HL-60/S4 treated with phorbol 12-myristate 13-acetate at 8.2 ng/mL for 4 days and 3 days (cell line): ENCODE measurements around the gene SCN2A.
"Not testable (repeated sequence)": the region's sequence is repeated elsewhere in the genome, so short reads cannot be mapped to it uniquely, and the experiment has no call there.

Source experiments
- in situ Hi-C: fragments of 300-500 bp; cut with MboI; formaldehyde crosslinking; loops from 2 replicates; pipeline ENCODE4 v1.15.0; 2022; ENCODE audit warnings: low sequenced_read_pairs

SCN2A gene

DNA sequence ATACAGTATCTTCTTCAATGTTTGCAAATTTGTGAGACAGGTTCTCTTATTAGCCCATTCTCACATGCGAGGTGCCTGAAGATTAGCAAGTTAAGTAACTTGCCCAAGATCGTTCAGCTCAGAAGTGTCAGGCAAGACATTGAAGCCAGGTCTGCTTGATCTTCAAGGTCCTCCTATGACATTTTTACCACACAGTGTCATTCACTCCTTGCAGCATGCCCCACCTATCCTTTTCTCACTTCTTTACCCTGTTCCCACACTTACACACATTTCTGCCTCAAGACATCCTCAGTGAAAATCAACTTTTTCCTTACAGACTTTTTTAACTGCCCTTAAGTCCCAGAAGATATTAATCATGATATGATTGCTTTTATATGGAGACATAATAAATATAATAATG lies 73.8 kb downstream of the SCN2A start:
- in situ Hi-C loops: no loop called here

DNA sequence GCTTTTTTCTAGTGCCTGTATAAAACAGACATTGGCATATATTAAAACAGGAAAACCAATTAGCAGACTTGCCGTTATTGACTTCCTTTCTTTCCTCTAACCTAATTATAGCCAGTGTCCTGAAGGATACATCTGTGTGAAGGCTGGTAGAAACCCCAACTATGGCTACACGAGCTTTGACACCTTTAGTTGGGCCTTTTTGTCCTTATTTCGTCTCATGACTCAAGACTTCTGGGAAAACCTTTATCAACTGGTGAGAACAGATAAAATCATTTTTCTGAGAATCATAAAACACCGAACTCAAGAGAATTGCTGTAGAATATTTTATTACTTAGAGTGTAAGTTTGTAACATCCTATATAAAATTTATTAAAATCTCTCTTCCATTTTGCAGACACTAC lies 74.3 kb downstream of the SCN2A start:
- in situ Hi-C loops: no loop called here

DNA sequence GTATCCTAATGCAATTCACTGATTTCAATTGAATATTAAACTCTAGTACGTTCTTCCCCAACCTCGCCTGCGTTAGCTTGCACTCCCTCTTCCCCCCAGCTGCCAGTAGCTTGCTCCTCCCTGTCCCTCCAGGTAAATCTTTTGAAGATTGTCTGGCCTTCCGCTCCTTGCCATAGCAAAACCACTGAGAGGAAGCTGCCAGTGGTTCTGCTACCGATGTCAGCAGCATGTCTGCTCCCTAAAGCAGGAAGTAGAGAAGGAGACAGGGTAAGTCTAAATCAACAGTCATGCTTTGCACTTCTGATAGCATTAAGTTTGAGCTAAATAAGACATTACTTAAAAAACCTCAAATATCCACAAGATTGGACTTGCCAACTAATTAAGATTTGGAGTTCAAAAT lies 89.1 kb downstream of the SCN2A start:
- in situ Hi-C loops: no loop called here

DNA sequence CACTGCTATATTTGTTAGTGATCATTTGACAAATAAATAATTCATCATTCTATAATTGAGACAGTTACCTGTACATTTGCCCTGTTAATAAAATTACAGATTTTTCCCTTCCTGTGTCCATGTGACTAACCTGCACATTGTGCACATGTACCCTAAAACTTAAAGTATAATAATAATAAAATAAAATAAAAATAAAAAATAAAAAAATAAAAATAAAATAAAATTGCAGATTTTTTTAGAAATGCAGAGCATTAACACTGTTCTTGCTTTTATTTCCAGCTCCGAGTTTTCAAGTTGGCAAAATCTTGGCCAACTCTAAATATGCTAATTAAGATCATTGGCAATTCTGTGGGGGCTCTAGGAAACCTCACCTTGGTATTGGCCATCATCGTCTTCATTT lies 105.1 kb downstream of the SCN2A start:
- in situ Hi-C loops: not testable (repeated sequence)

DNA sequence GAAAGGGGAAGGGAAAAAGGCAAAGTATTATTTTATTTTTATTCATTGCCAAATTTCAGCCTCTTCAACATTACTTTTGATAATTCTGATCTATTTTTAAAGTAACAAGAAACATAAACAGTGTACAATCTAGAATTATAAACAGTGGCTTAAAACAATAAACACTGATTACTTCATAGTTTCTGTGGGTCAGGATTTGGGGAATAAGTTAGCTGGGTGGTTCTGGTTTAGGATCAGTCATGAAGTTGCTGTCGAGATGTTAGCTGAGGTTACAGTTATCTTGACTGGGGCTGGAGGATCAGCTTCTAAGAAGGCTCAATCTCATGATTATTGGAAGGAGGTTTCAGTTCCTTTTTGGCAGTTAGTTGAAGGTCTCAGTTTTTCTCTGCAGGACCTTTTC lies 109.2 kb downstream of the SCN2A start:
- in situ Hi-C loops: no loop called here

DNA sequence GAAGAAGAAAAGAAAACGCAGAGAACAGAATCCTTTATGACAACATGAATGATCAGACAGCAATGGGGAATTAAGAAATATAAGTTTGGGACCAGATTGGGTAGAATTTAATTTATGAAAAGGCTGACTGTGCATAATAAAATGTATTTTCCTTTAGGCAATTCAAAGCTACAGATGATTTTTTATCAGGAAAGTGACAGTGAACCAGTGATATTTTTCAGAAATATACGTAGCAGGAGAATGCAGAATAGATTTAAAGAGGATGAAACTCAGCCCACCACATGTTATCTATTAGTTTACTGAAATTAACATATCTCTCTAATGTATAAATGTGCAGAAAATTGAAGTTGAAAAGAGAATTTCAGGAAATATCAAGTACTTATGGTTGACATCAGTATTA lies 110.0 kb downstream of the SCN2A start:
- in situ Hi-C loops: no loop called here

DNA sequence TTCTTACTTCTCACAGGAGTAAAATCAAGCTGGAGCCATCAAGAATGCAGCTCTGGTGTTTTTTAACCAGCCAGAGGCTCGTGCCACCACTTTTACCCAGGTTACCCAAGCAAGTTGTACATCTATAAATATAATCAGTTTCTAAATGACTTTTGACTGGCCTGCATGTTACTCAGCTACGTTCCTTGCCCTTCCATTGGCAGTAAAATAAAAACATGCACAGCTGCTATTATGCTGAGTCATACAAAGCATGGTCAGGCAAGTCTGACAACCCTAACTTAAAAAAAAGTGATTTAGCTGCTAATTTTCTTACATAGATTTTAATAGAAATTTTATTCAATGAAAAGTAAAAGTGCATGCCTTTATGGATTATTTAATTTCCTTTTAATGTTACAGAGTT lies 118.5 kb downstream of the SCN2A start:
- in situ Hi-C loops: no loop called here

DNA sequence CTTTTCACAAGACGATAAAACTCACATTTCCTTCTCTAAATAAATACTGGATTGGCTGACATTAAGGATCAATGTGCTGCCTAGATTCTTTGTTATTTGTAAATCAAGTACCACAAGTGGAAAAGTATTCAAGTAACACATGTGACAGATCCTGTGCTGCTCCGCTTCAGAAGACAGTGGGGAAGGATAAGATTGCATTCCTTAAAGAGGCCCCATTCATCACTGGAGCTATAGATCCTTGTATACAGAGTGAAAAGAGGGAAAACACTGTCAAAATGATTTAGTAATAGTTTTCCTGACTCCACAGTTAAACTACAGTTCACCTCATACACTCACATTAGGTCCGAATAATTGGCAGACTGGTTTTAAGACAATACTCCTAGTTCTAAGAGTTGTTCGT lies 122.3 kb downstream of the SCN2A start:
- in situ Hi-C loops: no loop called here

DNA sequence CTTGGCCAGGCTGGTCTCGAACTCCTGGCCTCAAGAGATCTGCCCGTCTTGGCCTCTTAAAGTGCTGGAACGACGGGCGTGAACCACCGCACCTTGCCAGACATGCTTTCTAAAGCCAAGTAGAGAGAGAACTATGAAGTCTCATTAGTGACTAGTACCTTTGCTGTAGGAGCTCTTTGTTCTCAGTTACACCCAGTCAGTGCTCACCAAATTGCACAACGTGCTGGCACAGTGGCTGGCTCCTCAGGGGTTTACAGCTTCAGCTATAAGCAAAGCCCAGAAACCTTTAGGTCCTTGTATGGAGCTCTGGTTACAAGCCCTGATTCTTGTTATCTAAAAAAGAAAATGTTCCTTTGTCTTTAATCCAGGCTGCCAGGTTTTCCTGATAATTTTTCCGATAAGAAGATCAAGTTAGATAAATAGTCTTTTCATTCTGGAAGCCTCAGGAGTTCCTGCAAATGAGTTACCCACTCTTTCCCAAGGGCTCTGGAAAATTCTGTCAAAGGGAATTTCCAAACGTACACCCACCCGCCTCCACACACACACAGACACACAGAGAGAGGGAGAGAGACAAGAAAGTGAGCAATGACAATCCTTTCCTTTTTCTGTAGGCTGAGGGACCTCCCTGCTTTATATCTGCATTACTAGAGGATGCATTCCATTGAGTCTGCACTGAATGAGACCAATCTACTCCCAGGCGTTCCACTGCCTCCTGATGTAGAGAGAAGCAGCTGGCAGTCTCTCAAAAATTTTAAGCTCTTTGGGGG lies 130.1 kb downstream of the SCN2A start:
- in situ Hi-C loops: no loop called here

DNA sequence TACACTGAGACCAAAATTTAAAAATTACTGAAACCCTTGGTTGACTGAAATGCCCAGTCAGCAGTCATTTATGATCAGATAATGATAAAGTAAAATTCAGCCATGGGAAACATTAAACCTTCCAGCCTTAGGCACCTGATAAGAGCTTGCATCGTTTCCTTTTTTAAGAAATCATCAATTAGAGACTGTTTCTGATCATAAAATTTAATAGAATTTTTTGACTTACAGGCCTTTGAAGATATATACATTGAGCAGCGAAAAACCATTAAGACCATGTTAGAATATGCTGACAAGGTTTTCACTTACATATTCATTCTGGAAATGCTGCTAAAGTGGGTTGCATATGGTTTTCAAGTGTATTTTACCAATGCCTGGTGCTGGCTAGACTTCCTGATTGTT lies 130.7 kb downstream of the SCN2A start:
- in situ Hi-C loops: no loop called here

DNA sequence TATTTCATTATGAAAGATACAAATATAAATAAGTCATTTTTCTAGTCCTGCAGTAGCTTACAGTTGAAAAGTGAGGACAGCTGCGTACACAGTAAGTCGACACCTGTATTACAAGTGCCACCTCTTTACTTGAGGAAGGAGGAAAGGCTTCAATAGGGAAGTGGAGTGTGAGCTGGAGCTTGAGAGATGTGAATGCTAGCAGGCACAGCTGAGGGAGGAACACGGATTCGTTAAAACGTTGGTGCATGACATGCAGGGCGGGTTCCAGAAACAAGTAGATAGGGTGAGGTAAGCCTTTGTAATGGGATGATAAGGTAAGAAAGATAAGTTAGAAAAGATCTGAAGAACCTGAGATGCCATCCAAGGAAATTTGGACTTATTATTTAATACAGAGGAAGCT lies 132.1 kb downstream of the SCN2A start:
- in situ Hi-C loops: no loop called here

DNA sequence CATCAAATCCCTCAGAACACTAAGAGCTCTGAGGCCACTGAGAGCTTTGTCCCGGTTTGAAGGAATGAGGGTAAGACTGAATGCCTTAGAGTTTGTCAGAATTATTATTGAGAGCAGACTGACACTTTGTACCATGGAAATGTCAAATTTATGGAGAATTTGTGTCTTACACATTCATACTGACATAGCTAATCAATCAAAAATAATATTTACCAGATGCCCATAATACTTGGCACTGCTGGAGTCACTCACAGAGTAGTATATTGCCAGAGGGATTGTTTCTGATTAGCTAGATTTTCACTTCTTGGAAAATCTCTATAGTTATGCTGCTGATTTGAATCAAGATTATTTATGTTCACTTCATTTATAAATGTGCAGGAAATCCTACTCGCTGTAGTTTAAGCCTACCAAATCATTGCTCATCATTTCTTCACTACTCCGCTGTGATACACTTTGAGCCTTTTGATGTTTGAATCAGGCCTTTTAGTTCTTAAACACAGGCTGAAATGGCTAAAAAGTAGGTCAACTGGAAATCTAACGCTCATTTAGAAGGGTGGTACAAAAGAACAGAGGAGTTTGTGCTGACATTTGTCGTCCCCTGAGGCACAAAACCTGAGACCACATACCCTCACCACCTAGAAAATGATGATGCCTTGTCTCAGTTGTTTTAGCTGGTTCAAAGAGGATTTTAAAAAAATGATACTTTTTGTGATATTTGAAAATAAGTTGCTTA lies 134.2 kb downstream of the SCN2A start:
- in situ Hi-C loops: no loop called here

DNA sequence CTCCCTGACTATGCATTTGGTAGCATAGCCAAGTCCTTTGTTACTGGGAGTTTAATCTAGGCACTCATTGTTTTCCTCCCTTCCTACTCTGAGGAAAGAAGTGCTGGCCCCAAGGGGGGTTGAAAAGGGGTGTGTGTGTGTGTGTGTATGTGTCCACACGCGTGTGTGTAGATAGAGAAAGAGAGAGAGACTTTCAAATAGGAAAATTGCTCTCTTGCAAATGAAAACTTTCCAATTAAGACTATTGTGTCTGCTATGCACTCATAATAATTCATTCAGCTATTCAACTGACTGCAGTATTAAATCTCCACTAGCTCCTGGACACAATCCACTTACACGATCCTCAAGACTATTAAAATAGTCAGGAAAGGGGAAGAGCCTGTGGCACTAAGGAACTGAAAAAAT lies 137.4 kb downstream of the SCN2A start:
- in situ Hi-C loops: loop anchor here (25.0 kb wide), 1 partner anchor 511 kb away; no protein-coding TSS in a partner anchor

DNA sequence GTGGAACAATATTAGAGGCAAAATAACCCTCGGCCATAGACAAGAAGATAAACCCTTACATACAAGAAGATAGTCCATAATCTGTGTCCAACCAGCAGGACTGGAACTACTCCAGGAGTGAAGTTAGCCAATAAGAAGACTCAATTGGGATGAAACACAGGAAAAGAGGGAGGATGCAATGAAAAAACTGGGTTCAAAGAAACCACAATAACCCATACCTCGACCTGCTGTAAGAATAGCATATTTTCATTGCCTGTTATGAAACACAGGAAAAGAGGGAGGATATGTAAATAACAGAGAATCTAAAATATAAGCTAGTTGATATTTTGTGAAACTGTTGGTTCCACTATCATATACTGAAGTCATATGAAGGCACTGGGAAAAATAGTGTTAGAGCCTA lies 143.1 kb downstream of the SCN2A start:
- in situ Hi-C loops: loop anchor here (25.0 kb wide), 1 partner anchor 505 kb away; no protein-coding TSS in a partner anchor

DNA sequence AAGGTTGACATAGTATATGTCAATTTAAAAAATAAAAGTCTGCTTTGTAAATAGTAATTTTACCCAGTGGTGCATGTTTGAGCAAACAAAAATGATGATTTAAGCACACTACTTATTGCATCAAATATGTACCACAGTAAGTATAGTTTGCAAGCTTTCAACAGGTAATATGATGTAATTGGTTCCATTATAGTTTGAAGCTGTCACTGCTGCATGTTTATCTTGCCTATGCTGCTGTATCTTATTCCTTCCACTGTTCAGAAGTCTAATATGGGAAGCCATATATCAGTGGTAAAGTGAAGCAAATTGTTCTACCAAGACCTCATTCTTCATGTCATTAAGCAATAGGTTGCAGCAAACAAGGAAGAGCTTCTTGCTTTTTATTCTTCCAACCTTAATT lies 151.7 kb downstream of the SCN2A start:
- in situ Hi-C loops: loop anchor here (25.0 kb wide), 1 partner anchor 496 kb away; no protein-coding TSS in a partner anchor

DNA sequence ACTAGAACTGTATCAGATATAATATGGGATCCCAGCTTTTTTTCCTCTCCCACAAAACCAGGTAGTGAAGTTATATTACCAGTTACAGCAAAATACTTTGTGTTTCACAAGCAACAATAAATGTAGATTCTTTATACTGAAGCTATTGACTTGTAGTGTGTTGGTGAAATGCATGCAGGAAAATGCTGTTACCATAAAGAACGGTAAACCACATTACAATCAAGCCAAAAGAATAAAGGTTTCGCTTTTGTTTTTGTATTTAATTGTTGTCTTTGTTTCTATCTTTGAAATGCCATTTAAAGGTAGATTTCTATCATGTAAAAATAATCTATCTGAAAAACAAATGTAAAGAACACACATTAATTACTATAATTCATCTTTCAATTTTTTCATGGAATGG lies 152.6 kb downstream of the SCN2A start:
- in situ Hi-C loops: loop anchor here (25.0 kb wide), 1 partner anchor 496 kb away; no protein-coding TSS in a partner anchor

DNA sequence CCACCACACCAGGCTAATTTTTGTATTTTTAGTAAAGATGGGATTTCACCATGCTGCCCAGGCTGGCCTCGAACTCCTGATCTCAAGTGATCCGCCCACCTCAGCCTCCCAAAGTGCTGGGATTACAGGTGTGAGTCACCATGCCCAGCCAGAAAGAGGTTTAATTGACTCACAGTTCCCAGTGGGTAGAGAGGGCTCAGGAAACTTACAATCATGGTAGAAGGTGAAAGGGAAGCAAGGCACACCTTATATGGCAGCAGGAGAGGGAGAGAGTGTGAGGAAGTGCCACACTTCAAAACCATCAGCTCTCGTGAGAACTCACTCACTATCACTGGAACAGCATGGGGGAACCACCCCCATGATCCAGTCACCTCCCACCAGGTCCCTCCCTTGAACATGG lies 159.4 kb downstream of the SCN2A start:
- in situ Hi-C loops: loop anchor here (25.0 kb wide), 1 partner anchor 489 kb away; no protein-coding TSS in a partner anchor

DNA sequence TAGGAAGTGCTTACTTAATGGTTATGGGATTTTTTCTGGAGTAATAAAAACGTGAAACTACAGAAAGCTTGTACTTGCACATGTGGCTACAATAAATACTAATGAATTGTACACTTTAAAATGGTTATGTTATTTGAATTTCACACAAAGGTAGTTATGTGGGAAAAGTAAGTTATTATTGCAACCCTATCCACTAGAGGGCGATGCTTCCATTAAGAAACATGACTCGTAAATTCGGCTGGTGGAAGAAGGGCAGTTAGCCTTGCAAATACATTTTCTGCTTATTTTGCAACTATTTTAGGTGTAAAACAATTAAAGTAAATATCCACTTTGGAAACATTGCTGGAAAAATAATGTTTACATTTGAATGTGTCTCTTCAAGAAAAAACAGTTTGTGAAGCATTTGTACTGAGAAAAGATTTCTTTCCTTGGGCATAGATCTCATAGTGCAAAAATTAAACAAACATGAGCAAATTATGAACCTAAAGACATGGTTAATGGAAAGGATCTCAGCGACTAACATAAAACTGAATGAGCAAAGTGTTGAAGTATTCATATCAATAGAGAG lies 162.2 kb downstream of the SCN2A start:
- in situ Hi-C loops: no loop called here

DNA sequence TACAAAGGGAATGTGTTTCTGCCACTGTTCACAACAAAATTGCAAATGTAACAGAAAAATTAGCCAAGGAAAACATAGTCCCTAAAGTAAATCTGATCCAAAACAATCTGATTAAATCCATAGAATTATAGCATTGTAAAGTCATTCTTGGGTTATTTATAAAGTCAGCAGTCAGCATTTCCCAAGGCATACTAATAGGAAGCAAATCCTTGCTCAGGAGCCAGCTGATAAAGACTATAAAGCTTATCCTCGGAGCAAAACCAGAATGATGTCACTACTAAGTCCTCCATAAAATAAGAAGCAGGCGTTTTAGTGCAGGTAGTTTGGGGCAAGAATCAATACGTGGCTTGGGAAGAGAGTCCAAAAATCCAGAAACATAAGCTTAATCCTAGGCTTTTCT lies 162.9 kb downstream of the SCN2A start:
- in situ Hi-C loops: no loop called here

DNA sequence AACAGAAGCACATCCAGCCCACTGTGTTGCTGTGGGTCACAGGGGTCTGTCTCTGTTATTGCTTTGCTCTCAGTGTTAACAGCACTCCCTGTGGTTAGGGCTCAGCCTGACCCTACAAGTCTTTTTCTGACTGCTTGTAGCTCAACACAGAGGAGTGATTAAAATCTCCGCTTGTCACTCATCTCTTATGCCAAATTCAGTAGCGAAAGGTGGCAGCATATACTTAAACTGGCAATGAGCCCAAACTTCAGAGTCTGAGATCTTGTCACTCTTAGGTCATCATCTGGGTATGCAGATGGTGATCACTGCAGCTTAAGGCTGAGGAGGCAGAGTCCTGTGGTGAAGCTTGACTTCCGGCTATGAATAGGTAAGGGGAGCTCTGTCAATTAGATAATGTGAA lies 167.0 kb downstream of the SCN2A start:
- in situ Hi-C loops: no loop called here

DNA sequence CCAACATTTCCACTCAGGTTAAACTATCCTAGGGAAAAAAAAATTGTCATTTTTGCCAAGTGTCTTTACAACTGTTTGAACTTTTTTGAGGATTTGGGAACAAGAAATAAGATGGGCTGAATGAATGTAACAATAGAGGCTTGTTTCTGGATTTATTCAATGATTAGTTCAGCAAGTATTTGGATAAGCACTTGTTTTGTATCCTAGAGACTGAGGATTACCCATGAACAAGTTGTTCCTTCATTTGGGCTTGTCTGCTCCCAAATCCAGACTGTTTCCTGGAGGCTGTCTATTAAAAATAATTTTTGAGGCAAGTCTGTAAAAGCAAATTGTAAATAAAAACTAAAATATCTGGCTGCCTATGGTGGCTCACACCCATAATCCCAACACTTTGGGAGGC lies 168.3 kb downstream of the SCN2A start:
- in situ Hi-C loops: no loop called here

DNA sequence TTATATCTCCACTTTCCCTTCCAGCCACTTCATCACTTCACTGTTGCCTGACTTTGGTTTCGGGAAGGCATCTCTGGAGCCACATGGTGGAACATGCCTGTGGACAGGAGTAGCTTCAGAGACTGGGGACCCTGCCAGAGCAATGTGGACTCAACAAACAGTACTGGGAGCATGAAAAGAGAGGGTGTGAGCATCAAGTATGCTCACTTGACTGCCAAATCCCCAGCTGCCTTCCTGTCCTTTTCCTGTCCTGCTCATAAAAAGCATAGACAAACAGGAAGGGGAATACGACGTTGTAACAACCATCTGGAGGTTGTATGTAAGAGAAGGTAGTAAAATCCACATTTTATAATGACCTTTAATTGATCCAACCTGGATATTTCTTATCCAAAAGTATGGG lies 169.0 kb downstream of the SCN2A start:
- in situ Hi-C loops: no loop called here
